ENCODE results near the gene SLIT3. TPM values are rescaled to one million over a fixed set of nuclear protein-coding genes. Genes with fewer than 3 reads are reported as not detected.
A peak's percentile ranks its signal among the peaks of the same experiment; 100 is the strongest.

SLIT3 gene
- total RNA-seq, 1 experiment from 2014 or later: 21.9 TPM

- in situ Hi-C loops (cut with HindIII; ENCODE audit: low pct_unique_long_range_greater_than_20kb, low sequenced_read_pairs): no loop called here
- no peak for DNase-seq (ENCODE audit: low read depth)
Measured at GRCh38 chr5:168950241-168950951, 350.5 kb downstream of the SLIT3 start.

- DNase-seq (ENCODE audit: low read depth): no peak
- in situ Hi-C loops (cut with HindIII; ENCODE audit: low pct_unique_long_range_greater_than_20kb, low sequenced_read_pairs): no loop called here
Measured at GRCh38 chr5:168948746-168949145, 352.2 kb downstream of the SLIT3 start.

GRCh38 chr5:168947212-168947868 lies 353.6 kb downstream of the SLIT3 start:
- in situ Hi-C loops (cut with HindIII; ENCODE audit: low pct_unique_long_range_greater_than_20kb, low sequenced_read_pairs): no loop called here
- peak; percentile 60 for DNase-seq (ENCODE audit: low read depth)

GRCh38 chr5:168946363-168946762 lies 354.6 kb downstream of the SLIT3 start:
- in situ Hi-C loops (cut with HindIII; ENCODE audit: low pct_unique_long_range_greater_than_20kb, low sequenced_read_pairs): no loop called here
- peak; percentile 27 for DNase-seq (ENCODE audit: low read depth)

GRCh38 chr5:168944004-168944403 lies 356.9 kb downstream of the SLIT3 start:
- DNase-seq (ENCODE audit: low read depth): no peak
- in situ Hi-C loops (cut with HindIII; ENCODE audit: low pct_unique_long_range_greater_than_20kb, low sequenced_read_pairs): no loop called here

- no peak for DNase-seq (ENCODE audit: low read depth)
- in situ Hi-C loops (cut with HindIII; ENCODE audit: low pct_unique_long_range_greater_than_20kb, low sequenced_read_pairs): no loop called here
Measured at GRCh38 chr5:168943091-168943884, 357.7 kb downstream of the SLIT3 start.

- in situ Hi-C loops (cut with HindIII; ENCODE audit: low pct_unique_long_range_greater_than_20kb, low sequenced_read_pairs): no loop called here
- no peak for DNase-seq (ENCODE audit: low read depth)
Measured at GRCh38 chr5:168941901-168942300, 359.0 kb downstream of the SLIT3 start.

- no peak for DNase-seq (ENCODE audit: low read depth)
- in situ Hi-C loops (cut with HindIII; ENCODE audit: low pct_unique_long_range_greater_than_20kb, low sequenced_read_pairs): no loop called here
Measured at GRCh38 chr5:168940712-168941111, 360.2 kb downstream of the SLIT3 start.

GRCh38 chr5:168939887-168940544 lies 360.9 kb downstream of the SLIT3 start:
- in situ Hi-C loops (cut with HindIII; ENCODE audit: low pct_unique_long_range_greater_than_20kb, low sequenced_read_pairs): no loop called here
- DNase-seq (ENCODE audit: low read depth): no peak

- in situ Hi-C loops (cut with HindIII; ENCODE audit: low pct_unique_long_range_greater_than_20kb, low sequenced_read_pairs): no loop called here
- no peak for DNase-seq (ENCODE audit: low read depth)
Measured at GRCh38 chr5:168939156-168939800, 361.7 kb downstream of the SLIT3 start.

- in situ Hi-C loops (cut with HindIII; ENCODE audit: low pct_unique_long_range_greater_than_20kb, low sequenced_read_pairs): no loop called here
- DNase-seq (ENCODE audit: low read depth): no peak
Measured at GRCh38 chr5:168936511-168936910, 364.4 kb downstream of the SLIT3 start.

- in situ Hi-C loops (cut with HindIII; ENCODE audit: low pct_unique_long_range_greater_than_20kb, low sequenced_read_pairs): no loop called here
- no peak for DNase-seq (ENCODE audit: low read depth)
Measured at GRCh38 chr5:168935183-168935582, 365.8 kb downstream of the SLIT3 start.

GRCh38 chr5:168934169-168934568 lies 366.8 kb downstream of the SLIT3 start:
- in situ Hi-C loops (cut with HindIII; ENCODE audit: low pct_unique_long_range_greater_than_20kb, low sequenced_read_pairs): no loop called here
- DNase-seq (ENCODE audit: low read depth): peak; percentile 47

- no peak for DNase-seq (ENCODE audit: low read depth)
- in situ Hi-C loops (cut with HindIII; ENCODE audit: low pct_unique_long_range_greater_than_20kb, low sequenced_read_pairs): no loop called here
Measured at GRCh38 chr5:168932400-168933189, 368.3 kb downstream of the SLIT3 start.

- in situ Hi-C loops (cut with HindIII; ENCODE audit: low pct_unique_long_range_greater_than_20kb, low sequenced_read_pairs): no loop called here
- DNase-seq (ENCODE audit: low read depth): peak; percentile 86
Measured at GRCh38 chr5:168931638-168932345, 369.1 kb downstream of the SLIT3 start.

- in situ Hi-C loops (cut with HindIII; ENCODE audit: low pct_unique_long_range_greater_than_20kb, low sequenced_read_pairs): no loop called here
- no peak for DNase-seq (ENCODE audit: low read depth)
Measured at GRCh38 chr5:168929656-168930055, 371.3 kb downstream of the SLIT3 start.

- in situ Hi-C loops (cut with HindIII; ENCODE audit: low pct_unique_long_range_greater_than_20kb, low sequenced_read_pairs): no loop called here
- no peak for DNase-seq (ENCODE audit: low read depth)
Measured at GRCh38 chr5:168925160-168925559, 375.8 kb downstream of the SLIT3 start.
